ENCODE data around the gene RBMS1. TPM values are rescaled to one million over a fixed set of nuclear protein-coding genes. Genes with fewer than 3 reads are reported as not detected.
A peak's percentile ranks its signal among the peaks of the same experiment; 100 is the strongest.

Gene RBMS1
- total and polyA plus RNA-seq, 2 of the 4 experiments (the other 2 are of a cell fraction), result 43.5 to 64.9 TPM

DNA sequence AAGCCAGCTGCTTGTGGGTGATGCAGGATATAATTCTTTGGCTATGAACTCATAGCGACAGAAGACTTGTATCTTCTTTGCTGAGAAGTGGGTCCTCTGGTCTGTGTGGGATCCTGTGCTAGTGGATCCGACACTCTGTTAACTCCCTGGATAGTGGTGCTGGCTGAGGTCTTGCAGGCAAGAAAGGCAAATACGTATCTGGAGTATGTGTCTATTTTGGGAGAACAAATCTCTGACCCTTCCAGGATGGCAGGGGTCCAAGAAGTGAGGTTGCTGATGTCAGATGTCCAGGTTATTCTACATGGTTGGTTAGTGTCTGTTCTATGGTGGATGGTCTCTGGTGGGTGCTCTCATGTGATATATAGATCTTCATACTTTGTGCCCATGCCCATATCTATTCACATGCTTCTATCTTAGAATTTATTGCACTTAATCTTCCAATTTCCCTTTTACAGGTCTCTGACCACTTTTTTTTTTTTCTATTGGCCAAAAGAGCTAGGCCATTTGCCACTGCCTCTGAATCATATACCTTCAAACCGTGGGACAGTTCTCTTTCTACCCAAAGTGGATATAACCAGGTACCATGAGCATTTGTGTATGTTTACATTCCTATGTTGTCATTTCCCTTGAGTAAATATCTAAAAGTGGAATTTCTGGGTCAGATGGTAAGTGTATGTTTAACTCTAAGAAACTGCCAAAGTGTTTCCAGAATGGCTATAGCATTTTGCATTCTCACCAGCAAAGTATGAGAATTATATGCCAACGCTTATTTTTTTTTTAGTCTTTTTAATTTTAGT lies 45.1 kb upstream of the RBMS1 start:
- Histone ChIP-seq H4K5ac (ENCODE audit: low read depth, low read length) (no peak overlapping the region), H2BK120ac (ENCODE audit: low read depth, low read length) (no peak overlapping the region), H3K56ac (ENCODE audit: extremely low read depth, insufficient read depth, low read length) (no peak overlapping the region), H2BK15ac (ENCODE audit: low read depth, low read length) (0 out of 3 replicates have a peak overlapping the region, but pooled peaks have one; percentile 1), H3K4me3 (ENCODE audit: insufficient read depth, low read depth, low read length) (no peak overlapping the region), H3K9me1 (ENCODE audit: insufficient read depth, low read length) (peaks cover 2% of the 10 kb centered on the region; the same call in 1 of the 2 replicates), H3K79me1 (ENCODE audit: low read depth in 1 of 2, low read length in 2 of 2) (no peaks in the 10 kb centered on the region), H3K9me3 (ENCODE audit: control insufficient read depth, insufficient read depth, low read length) (no peaks in the 10 kb centered on the region), H3K18ac (ENCODE audit: low read depth, low read length) (no peak overlapping the region), H2BK5ac (ENCODE audit: low read depth, low read length, poor library complexity, severe bottlenecking) (no peak overlapping the region), H3K4me1 (ENCODE audit: control insufficient read depth, insufficient read depth, low read length) (peaks cover 3% of the 10 kb centered on the region; the same call in 1 of the 2 replicates), H2BK20ac (ENCODE audit: low read depth, low read length) (peak overlapping the region; percentile 31), H2AFZ (replicated peaks; ENCODE audit: low read length, poor library complexity) (no peak overlapping the region), H3K4ac (ENCODE audit: low read depth, low read length) (peak overlapping the region; percentile 2), H3K4me2 (ENCODE audit: low read depth, low read length) (no peak overlapping the region; the same call in 1 of the 2 replicates), H3K23ac (ENCODE audit: low read depth, low read length) (peak overlapping the region; percentile 23; the same call in 1 of the 2 replicates), H3K14ac (replicated peaks; ENCODE audit: low read depth, low read length) (no peak overlapping the region; the same call in 1 of the 2 replicates), H4K91ac (ENCODE audit: insufficient read depth, low read depth, low read length) (no peak overlapping the region), H3K9ac (ENCODE audit: low read depth, low read length) (no peak overlapping the region), H2AK9ac (replicated peaks; ENCODE audit: low read depth, low read length, poor library complexity) (no peak overlapping the region), H3K27ac (ENCODE audit: insufficient read depth, low read length) (no peak overlapping the region), H4K20me1 (ENCODE audit: insufficient read depth, low read length) (no peaks in the 10 kb centered on the region), H3K27me3 (ENCODE audit: control insufficient read depth, insufficient read depth, low read length) (no peaks in the 10 kb centered on the region), H2AK5ac (ENCODE audit: low read depth, low read length) (peak overlapping the region; percentile 25), H3K36me3 (ENCODE audit: control insufficient read depth, insufficient read depth, low read length) (no peaks in the 10 kb centered on the region), H4K8ac (ENCODE audit: low read depth in 2 of 2, low read length in 2 of 2) (no peak overlapping the region; a peak in 1 of 4 replicates)
- dilution Hi-C loops (cut with HindIII; ENCODE audit: low sequenced_read_pairs, unreplicated experiment) (no loop called here), in situ Hi-C loops (cut with MboI; ENCODE audit: low sequenced_read_pairs) (no loop called here), intact Hi-C loops (cut with micrococcal nuclease) (no loop called here)
- CTCF ChIA-PET, result interaction anchor here (0.6 kb wide), 1 partner anchor 246 kb away, joined by 3 read pairs; no protein-coding TSS in a partner anchor
- POLR2A ChIA-PET (ENCODE audit: unreplicated experiment), result no interaction called here
- no CpG with 5 or more reads among the region's 5 CpGs for WGBS, 2 experiments (ENCODE audit: extremely low coverage in 2 of 2, insufficient read length in 1 of 2)
- peak; percentile 49 for ATAC-seq (ENCODE audit: low read depth)
- TF ChIP-seq MXI1 (IDR thresholded peaks at IDR 0.05; ENCODE audit: borderline replicate concordance, low read depth, low read length), result no peak
- no peak for TF ChIP-seq POLR2A (IDR thresholded peaks at IDR 0.05; ENCODE audit: low read depth, low read length)
- TF ChIP-seq NFE2L2 (IDR thresholded peaks at IDR 0.05; ENCODE audit: low read depth, low read length), result no peak
- TF ChIP-seq, protein P1, sequence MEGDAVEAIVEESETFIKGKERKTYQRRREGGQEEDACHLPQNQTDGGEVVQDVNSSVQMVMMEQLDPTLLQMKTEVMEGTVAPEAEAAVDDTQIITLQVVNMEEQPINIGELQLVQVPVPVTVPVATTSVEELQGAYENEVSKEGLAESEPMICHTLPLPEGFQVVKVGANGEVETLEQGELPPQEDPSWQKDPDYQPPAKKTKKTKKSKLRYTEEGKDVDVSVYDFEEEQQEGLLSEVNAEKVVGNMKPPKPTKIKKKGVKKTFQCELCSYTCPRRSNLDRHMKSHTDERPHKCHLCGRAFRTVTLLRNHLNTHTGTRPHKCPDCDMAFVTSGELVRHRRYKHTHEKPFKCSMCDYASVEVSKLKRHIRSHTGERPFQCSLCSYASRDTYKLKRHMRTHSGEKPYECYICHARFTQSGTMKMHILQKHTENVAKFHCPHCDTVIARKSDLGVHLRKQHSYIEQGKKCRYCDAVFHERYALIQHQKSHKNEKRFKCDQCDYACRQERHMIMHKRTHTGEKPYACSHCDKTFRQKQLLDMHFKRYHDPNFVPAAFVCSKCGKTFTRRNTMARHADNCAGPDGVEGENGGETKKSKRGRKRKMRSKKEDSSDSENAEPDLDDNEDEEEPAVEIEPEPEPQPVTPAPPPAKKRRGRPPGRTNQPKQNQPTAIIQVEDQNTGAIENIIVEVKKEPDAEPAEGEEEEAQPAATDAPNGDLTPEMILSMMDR (conservative IDR thresholded peaks at IDR 0.05; ENCODE audit: low read depth, low read length), result no peak
- no peak for TF ChIP-seq MAZ (IDR thresholded peaks at IDR 0.05; ENCODE audit: borderline replicate concordance, low read depth, low read length)
- TF ChIP-seq CEBPB (IDR thresholded peaks at IDR 0.05; ENCODE audit: low read depth, low read length), result no peak
- TF ChIP-seq RAD21 (IDR thresholded peaks at IDR 0.05; ENCODE audit: low read length), result no peak
- DNase-seq, result peak; percentile 33
- no TSS peak for BruUV-seq (replicated peaks)

Data from IMR-90 (cell line).